Measurements from ENCODE around the gene ADAP1. TPM values are rescaled to one million over a fixed set of nuclear protein-coding genes. Genes with fewer than 3 reads are reported as not detected.

The ADAP1 gene
- total and polyA plus RNA-seq, 2 of the 8 experiments (the other 6 are each of a cell fraction or from before 2014, with no cell fraction given), result 5.8 to 6.1 TPM

- TF ChIP-seq POLR2A (IDR thresholded peaks at IDR 0.05; ENCODE audit: control extremely low read depth in 1 of 2, low read depth in 2 of 2, low read length in 2 of 2), result no peak
- TF ChIP-seq ASH2L (IDR thresholded peaks at IDR 0.05; ENCODE audit: low read length), result no peak
- no peak for TF ChIP-seq ATF3 (IDR thresholded peaks at IDR 0.05; ENCODE audit: insufficient read depth, low read depth, low read length)
- TF ChIP-seq EGR1 (IDR thresholded peaks at IDR 0.05; ENCODE audit: borderline replicate concordance, low read depth, low read length), result no peak
- TF ChIP-seq E2F6 (IDR thresholded peaks at IDR 0.05), result no peak
- TF ChIP-seq FOSL1 (IDR thresholded peaks at IDR 0.05; ENCODE audit: insufficient read depth, low read depth, low read length), result no peak
- TF ChIP-seq CEBPB (IDR thresholded peaks at IDR 0.05; ENCODE audit: low read depth, low read length), result no peak
- no peak for TF ChIP-seq PHF8 (conservative IDR thresholded peaks at IDR 0.05; ENCODE audit: low read depth, low read length)
- Histone ChIP-seq H3K9me3 (ENCODE audit: insufficient read depth in 2 of 2, low read depth in 1 of 2, low read length in 1 of 2) (peaks cover 0 to 2% of the 10 kb centered on the region in 2 experiments; a peak in 1 of 4 replicates), H3K4me1 (replicated peaks in 1 of 4; ENCODE audit: control insufficient read depth in 3 of 4, insufficient read depth in 4 of 4, low read length in 3 of 4) (no peaks in the 10 kb centered on the region), H3K27ac (ENCODE audit: low read depth, low read length) (no peak overlapping the region), H3K36me3 (ENCODE audit: control insufficient read depth in 2 of 4, insufficient read depth in 4 of 4, low read length in 3 of 4) (peaks cover 8 to 55% (median 40%) of the 10 kb centered on the region in 4 experiments; a peak in 7 of 8 replicates), H2AFZ (ENCODE audit: low read length) (no peak overlapping the region), H3K23ac (ENCODE audit: insufficient read length) (no peak overlapping the region), H3K4me3 (ENCODE audit: extremely low read depth in 1 of 4, insufficient read depth in 2 of 4, low read depth in 3 of 4, low read length in 4 of 4) (no peak overlapping the region), H4K20me1 (replicated peaks in 1 of 2; ENCODE audit: control insufficient read depth in 1 of 2, insufficient read depth in 2 of 2, low read length in 2 of 2) (peaks cover 0 to 17% of the 10 kb centered on the region in 2 experiments), H3K27me3 (replicated peaks in 1 of 4; ENCODE audit: control insufficient read depth in 3 of 4, extremely low read depth in 1 of 4, insufficient read depth in 3 of 4, low read length in 3 of 4) (no peaks in the 10 kb centered on the region), H2BK20ac (ENCODE audit: low read length) (no peak overlapping the region), H2AK5ac (ENCODE audit: low read depth, low read length) (no peak overlapping the region), H2BK5ac (ENCODE audit: low read depth, low read length) (0 out of 2 replicates have a peak overlapping the region, but pooled peaks have one; percentile 18), H2BK15ac (ENCODE audit: low read length) (no peak overlapping the region), H3K9ac (replicated peaks in 1 of 4; ENCODE audit: extremely low read depth in 1 of 4, low read depth in 3 of 4, low read length in 3 of 4) (no peak overlapping the region), H4K8ac (ENCODE audit: extremely low read depth, insufficient read depth, low read length) (no peak overlapping the region), H3K79me1 (ENCODE audit: low read depth, low read length) (peaks cover 2% of the 10 kb centered on the region; the same call in 1 of the 2 replicates), H2BK12ac (ENCODE audit: low read depth, low read length) (no peak overlapping the region), H3K4me2 (ENCODE audit: insufficient read depth in 1 of 2, low read depth in 2 of 2, low read length in 2 of 2) (no peak overlapping the region), H4K5ac (ENCODE audit: insufficient read length, low read depth, low read length) (no peak overlapping the region), H2BK120ac (replicated peaks; ENCODE audit: low read depth, low read length) (no peak overlapping the region), H4K91ac (replicated peaks; ENCODE audit: insufficient read length, low read length) (no peak overlapping the region), H3K23me2 (ENCODE audit: low read depth, low read length) (no peaks in the 10 kb centered on the region), H3K18ac (ENCODE audit: extremely low read depth, low read length) (no peak overlapping the region), H3K14ac (ENCODE audit: insufficient read length) (no peak overlapping the region), H3K4ac (replicated peaks; ENCODE audit: insufficient read length, low read depth, low read length) (no peak overlapping the region), H3K56ac (replicated peaks; ENCODE audit: insufficient read length, low read depth, low read length) (no peak overlapping the region), H3K79me2 (ENCODE audit: control insufficient read depth in 1 of 2, insufficient read depth in 2 of 2, low read length in 2 of 2) (peaks cover 0 to 27% of the 10 kb centered on the region in 2 experiments; a peak in 1 of 4 replicates)
- no peak for DNase-seq (ENCODE audit: low read depth in 1 of 2, low spot score in 2 of 2)
- ChIA-PET CTCF (ENCODE audit: partially characterized antibody) (interaction anchor here (0.6 to 1.4 kb wide), 6 partner anchors 9 to 37 kb away, joined by 3 to 5 read pairs (median 3); no protein-coding TSS in a partner anchor), POLR2A (ENCODE audit: partially characterized antibody) (no interaction called here)
- FAIRE-seq, result no peak
- 96% methylated on average over 19 of the region's 19 CpGs; no CpG with 5 or more reads in 1 of the 2 experiments for WGBS, 2 experiments (ENCODE audit: extremely low coverage in 1 of 2, insufficient coverage in 1 of 2, insufficient read length in 1 of 2, insufficient replicate concordance in 2 of 2, low coverage in 1 of 2, low lambda C conversion rate in 2 of 2, missing lambda C conversion rate in 1 of 2)
These were observed 104.7 kb downstream of the ADAP1 start for GRCh38 chr7:849781-850180.
